Measurements from ENCODE around the gene BIN2. TPM values are rescaled to one million over a fixed set of nuclear protein-coding genes. Genes with fewer than 3 reads are reported as not detected.
A peak's percentile ranks its signal among the peaks of the same experiment; 100 is the strongest.

The BIN2 gene
- total and polyA plus RNA-seq, 9 of the 15 experiments (the other 6 are each of a cell fraction or from before 2014, with no cell fraction given): 0.04 to 0.39 (median 0.25) TPM; not detected in 1

GRCh38 chr12:51341251-51342007 is 17.5 kb upstream of the BIN2 start (continued):
- TF ChIP-seq ZNF717 (CRISPR knock-in tag; IDR thresholded peaks at IDR 0.05) (no peak), ZNF274 (IDR thresholded peaks at IDR 0.05; ENCODE audit: borderline replicate concordance, low read depth, low read length) (no peak), CREB5 (CRISPR knock-in tag; IDR thresholded peaks at IDR 0.05) (no peak), HMG20B (CRISPR knock-in tag; IDR thresholded peaks at IDR 0.05) (no peak), ZNF12 (CRISPR knock-in tag; IDR thresholded peaks at IDR 0.05) (no peak)
- TF ChIP-seq, protein P1, sequence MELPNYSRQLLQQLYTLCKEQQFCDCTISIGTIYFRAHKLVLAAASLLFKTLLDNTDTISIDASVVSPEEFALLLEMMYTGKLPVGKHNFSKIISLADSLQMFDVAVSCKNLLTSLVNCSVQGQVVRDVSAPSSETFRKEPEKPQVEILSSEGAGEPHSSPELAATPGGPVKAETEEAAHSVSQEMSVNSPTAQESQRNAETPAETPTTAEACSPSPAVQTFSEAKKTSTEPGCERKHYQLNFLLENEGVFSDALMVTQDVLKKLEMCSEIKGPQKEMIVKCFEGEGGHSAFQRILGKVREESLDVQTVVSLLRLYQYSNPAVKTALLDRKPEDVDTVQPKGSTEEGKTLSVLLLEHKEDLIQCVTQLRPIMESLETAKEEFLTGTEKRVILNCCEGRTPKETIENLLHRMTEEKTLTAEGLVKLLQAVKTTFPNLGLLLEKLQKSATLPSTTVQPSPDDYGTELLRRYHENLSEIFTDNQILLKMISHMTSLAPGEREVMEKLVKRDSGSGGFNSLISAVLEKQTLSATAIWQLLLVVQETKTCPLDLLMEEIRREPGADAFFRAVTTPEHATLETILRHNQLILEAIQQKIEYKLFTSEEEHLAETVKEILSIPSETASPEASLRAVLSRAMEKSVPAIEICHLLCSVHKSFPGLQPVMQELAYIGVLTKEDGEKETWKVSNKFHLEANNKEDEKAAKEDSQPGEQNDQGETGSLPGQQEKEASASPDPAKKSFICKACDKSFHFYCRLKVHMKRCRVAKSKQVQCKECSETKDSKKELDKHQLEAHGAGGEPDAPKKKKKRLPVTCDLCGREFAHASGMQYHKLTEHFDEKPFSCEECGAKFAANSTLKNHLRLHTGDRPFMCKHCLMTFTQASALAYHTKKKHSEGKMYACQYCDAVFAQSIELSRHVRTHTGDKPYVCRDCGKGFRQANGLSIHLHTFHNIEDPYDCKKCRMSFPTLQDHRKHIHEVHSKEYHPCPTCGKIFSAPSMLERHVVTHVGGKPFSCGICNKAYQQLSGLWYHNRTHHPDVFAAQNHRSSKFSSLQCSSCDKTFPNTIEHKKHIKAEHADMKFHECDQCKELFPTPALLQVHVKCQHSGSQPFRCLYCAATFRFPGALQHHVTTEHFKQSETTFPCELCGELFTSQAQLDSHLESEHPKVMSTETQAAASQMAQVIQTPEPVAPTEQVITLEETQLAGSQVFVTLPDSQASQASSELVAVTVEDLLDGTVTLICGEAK (IDR thresholded peaks at IDR 0.05): no peak
- TF ChIP-seq, protein P1 (CRISPR knock-in tag; IDR thresholded peaks at IDR 0.05): no peak
- TF ChIP-seq, protein P2, sequence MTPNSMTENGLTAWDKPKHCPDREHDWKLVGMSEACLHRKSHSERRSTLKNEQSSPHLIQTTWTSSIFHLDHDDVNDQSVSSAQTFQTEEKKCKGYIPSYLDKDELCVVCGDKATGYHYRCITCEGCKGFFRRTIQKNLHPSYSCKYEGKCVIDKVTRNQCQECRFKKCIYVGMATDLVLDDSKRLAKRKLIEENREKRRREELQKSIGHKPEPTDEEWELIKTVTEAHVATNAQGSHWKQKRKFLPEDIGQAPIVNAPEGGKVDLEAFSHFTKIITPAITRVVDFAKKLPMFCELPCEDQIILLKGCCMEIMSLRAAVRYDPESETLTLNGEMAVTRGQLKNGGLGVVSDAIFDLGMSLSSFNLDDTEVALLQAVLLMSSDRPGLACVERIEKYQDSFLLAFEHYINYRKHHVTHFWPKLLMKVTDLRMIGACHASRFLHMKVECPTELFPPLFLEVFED (CRISPR knock-in tag; conservative IDR thresholded peaks at IDR 0.05): 0 out of 2 replicates have a peak, but pooled peaks have one; percentile 18
- TF ChIP-seq, protein P3, sequence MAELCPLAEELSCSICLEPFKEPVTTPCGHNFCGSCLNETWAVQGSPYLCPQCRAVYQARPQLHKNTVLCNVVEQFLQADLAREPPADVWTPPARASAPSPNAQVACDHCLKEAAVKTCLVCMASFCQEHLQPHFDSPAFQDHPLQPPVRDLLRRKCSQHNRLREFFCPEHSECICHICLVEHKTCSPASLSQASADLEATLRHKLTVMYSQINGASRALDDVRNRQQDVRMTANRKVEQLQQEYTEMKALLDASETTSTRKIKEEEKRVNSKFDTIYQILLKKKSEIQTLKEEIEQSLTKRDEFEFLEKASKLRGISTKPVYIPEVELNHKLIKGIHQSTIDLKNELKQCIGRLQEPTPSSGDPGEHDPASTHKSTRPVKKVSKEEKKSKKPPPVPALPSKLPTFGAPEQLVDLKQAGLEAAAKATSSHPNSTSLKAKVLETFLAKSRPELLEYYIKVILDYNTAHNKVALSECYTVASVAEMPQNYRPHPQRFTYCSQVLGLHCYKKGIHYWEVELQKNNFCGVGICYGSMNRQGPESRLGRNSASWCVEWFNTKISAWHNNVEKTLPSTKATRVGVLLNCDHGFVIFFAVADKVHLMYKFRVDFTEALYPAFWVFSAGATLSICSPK (IDR thresholded peaks at IDR 0.05; ENCODE audit: borderline replicate concordance): no peak

Measured in K562 (cell line).